GM10266 (cell line): ENCODE measurements around the gene RASL11A.
"Not testable (repeated sequence)": the region's sequence is repeated elsewhere in the genome, so short reads cannot be mapped to it uniquely, and the experiment has no call there.

Experiments used
- DNase-seq: peaks from one replicate; pipeline ENCODE4 v3.0.0; 2012; ENCODE audit errors: extremely low spot score
- TF ChIP-seq, protein P1 (sequence below): IDR thresholded peaks from 2 replicates; pipeline ENCODE4 v1.5.1; 2012; ENCODE audit warnings: mild to moderate bottlenecking, low read depth; ENCODE audit not compliant: control insufficient read depth, insufficient read depth; ENCODE audit errors: missing control alignments

The RASL11A gene

DNA sequence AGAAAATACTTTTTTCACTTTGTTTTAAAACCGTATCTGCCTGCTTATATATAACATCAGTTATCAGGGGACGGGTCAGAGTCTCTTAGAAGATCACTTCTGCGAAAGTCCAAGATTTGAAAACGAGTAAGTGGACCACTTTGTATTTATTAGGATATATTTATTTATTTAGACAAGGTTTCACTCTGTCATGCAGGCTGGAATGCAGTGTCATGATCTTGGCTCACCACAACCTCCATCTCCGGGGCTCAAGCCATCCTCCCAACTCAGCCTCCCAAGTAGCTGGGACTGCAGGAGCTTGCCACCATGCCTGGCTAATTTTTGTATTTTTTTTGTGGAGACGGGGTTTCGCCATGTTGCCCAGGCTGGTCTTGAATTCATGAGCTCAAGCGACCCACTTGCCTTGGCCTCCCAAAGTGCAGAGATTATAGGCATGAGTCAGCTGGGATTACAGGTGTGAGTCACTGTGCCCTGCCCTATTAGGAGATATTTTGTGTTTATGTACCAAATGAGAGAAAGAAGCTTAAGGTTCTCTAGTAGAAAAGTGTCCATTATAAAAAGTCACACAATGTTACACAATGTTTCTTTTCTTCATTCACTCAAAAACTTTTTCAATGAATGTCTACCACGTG is 39.5 kb downstream of the RASL11A start:
- no peak for DNase-seq
- TF ChIP-seq, protein P1, sequence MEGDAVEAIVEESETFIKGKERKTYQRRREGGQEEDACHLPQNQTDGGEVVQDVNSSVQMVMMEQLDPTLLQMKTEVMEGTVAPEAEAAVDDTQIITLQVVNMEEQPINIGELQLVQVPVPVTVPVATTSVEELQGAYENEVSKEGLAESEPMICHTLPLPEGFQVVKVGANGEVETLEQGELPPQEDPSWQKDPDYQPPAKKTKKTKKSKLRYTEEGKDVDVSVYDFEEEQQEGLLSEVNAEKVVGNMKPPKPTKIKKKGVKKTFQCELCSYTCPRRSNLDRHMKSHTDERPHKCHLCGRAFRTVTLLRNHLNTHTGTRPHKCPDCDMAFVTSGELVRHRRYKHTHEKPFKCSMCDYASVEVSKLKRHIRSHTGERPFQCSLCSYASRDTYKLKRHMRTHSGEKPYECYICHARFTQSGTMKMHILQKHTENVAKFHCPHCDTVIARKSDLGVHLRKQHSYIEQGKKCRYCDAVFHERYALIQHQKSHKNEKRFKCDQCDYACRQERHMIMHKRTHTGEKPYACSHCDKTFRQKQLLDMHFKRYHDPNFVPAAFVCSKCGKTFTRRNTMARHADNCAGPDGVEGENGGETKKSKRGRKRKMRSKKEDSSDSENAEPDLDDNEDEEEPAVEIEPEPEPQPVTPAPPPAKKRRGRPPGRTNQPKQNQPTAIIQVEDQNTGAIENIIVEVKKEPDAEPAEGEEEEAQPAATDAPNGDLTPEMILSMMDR = no peak

DNA sequence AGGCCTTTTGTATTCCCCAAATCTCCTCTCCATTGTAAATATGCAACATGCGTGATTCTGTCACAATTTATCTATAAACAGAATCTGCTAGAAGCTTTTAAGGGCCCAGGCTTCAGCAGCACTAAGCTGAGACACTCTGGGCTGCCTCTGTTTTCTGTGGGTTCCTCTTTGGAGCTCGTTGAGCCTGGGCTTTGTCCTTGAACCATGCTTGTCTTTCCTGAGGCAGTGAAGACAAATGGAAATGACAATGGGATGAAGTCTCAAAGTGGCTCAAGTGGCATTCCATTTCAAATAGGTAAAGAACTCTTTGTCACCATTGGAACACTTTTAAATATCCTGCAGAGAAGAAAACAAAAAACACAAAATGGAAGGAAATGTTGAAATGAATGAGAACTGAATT is 40.3 kb downstream of the RASL11A start:
- DNase-seq = no peak
- TF ChIP-seq, protein P1 = no peak

DNA sequence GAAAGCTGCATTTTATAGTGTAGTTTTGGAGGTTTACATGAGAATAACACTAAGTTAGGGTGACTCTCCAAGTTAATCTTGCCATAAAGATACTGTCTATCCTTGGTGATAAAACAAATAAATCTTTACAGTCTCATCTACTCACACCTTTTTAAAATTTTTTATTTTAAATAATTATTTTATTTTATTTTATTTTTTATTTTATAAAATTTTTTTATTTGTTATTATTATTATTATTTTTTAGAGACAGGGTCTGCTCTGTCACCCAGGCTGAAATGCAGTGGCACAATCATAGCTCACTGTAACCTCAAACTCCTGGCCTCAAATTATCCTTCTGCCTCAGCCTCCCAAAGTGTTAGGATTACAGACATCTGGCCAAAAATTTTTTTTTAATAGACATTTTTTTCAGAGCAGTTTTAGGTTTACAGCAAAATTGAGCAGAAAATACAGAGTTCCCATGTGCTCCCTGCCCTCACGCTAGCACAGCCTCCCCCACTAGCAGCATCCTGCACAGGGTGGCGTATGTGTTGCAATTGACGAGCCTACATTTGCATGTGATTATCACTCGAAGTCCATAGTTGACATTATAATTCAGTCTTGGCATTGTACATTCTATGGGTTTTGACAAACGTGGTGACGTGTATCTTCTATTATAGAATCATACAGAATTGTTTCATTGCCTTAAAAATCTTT is 41.0 kb downstream of the RASL11A start:
- TF ChIP-seq, protein P1 = no peak
- DNase-seq = no peak

DNA sequence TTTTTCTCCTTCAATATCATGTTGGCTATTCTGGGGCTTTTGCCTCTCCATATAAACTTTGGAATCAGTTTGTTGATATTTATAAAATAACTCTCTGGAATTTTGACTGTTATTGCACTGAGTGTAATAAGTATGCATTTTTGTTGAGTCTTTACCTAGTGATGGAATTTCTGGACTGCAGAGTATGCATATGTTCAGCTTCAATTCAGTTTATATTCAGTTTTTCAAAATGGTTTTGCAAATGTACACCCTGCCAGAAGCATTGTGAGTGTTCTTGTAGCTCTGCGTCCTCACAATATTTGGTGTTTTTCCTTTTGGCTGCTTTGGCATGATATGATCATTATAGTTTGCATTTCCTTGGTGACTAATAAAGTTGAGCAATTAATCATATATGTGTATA is 43.1 kb downstream of the RASL11A start:
- no peak for DNase-seq
- TF ChIP-seq, protein P1 = no peak

DNA sequence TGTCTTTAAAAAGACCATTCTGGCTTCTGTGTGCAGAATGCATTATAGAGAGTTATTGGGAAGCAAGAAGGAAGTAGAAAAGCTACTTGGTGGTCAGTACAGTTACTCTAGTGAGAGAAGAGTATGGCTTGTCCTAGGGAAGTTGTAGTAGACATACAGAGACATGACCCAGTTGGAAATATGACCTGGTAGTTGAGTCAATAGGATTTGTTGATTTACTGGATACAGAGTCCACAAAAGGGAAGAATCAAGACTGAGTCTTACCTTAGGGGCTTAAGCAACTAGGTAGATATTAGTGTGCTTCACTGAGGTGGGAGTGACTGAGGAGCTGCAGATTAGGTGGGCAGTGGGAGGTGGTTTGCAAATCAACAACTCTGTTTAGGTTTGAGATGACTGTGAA is 48.8 kb downstream of the RASL11A start:
- no peak for DNase-seq
- TF ChIP-seq, protein P1 = no peak

DNA sequence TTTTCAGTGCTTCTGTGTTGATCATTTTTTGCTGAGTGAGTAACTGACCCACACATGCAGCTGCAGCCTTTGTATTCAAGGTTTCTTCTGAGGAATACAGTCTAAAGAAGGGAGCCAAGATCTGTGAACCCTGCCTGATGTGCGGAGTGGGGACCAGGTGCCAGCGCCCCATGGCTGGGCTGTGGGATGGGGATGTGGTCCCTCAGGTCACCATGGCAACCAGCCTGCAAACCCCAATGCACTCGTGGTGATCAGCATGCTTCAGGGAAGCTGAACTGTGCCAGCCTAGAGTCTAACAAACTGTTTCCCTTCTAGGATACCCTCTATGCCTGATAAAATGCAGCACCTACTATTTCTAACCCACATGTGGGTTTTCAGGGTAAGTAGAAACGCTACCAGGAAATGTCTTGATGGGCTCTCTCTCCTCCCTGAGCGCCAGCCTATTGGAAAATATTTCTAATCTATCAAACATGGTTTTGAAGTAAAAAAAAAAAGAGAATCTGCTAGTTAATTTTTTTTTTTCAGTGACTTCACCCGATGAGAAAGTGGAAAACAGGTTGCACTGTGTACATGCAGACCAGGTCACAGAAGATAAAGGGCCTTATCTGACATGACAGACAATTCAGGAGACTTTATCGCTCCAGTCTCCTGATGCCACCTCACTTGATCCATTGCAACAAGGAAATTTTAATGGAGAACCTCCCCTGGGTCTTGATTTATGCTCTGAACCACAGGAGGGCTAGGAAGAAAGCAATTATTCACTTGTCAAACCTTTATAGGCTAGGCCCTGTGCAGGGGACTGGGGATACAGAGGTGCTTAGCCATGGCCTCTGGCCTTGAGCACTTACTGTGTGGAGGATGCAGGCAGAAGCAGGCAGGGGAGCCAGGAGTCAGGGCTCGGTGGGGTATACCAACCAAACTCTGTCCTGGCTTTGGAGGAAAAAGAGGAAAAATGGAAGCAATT is 51.1 kb downstream of the RASL11A start:
- no peak for DNase-seq
- TF ChIP-seq, protein P1 = no peak

DNA sequence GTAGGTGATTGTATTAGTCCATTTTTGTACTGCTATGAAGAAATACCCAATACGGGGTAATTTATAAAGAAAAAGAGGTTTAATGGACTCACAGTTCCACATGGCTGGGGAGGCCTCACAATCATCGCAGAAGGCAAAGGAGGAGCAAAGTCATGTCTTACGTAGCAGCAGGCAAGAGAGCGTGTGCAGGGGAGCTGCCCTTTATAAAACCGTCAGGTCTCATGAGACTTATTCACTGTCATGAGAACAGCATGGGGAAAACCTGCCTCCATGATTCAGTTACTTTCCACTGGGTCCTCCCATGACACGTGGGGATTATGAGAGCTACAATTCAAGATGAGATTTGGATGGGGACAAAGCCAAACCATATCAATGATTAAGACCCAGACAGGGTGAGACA is 51.8 kb downstream of the RASL11A start:
- DNase-seq = not testable (repeated sequence)
